Brain microvascular endothelial cell (primary cell): ENCODE results near the gene TNNI3.
"Not testable (repeated sequence)": the region's sequence is repeated elsewhere in the genome, so short reads cannot be mapped to it uniquely, and the experiment has no call there.

Source experiments
- DNase-seq: peaks from one replicate; pipeline ENCODE4 v3.0.0-alpha.2; 2020
- H3K27ac ChIP-seq: fragments of 250-450 bp; sonication (Bioruptor Pico); 2 replicates; pipeline ENCODE4 v1.5.1; 2020; ENCODE audit warnings: mild to moderate bottlenecking, moderate library complexity
- H3K27me3 ChIP-seq: fragments of 250-450 bp; sonication (Bioruptor Pico); replicated peaks from 2 replicates; pipeline ENCODE4 v1.5.1; 2020; ENCODE audit warnings: mild to moderate bottlenecking
- H3K36me3 ChIP-seq: fragments of 250-450 bp; sonication (Bioruptor Pico); replicated peaks from 2 replicates; pipeline ENCODE4 v1.5.1; 2020; ENCODE audit warnings: mild to moderate bottlenecking
- H3K4me3 ChIP-seq: 2 replicates; pipeline ENCODE4 v1.5.1; 2011; ENCODE audit warnings: low read depth, mild to moderate bottlenecking, control low read depth, low read length, moderate library complexity
- in situ Hi-C: cut with HindIII; loops from 2 replicates; pipeline ENCODE4 v1.10.0; 2017; ENCODE audit warnings: low sequenced_read_pairs, low pct_ligation_motif_present
- TF ChIP-seq, protein P1 (sequence below): IDR thresholded peaks from 2 replicates; pipeline ENCODE4 v1.5.1; 2011; ENCODE audit warnings: low read depth, mild to moderate bottlenecking, moderate library complexity, low read length, control low read depth, inconsistent platforms; ENCODE audit errors: missing control alignments

The TNNI3 gene

GRCh38 chr19:55109527-55110291 lies 47.8 kb downstream of the TNNI3 start:
- Histone ChIP-seq H3K27ac (no peak overlapping the region), H3K27me3 (no peaks in the 10 kb centered on the region), H3K4me3 (no peak overlapping the region), H3K36me3 (peaks cover 7% of the 10 kb centered on the region)
- TF ChIP-seq, protein P1, sequence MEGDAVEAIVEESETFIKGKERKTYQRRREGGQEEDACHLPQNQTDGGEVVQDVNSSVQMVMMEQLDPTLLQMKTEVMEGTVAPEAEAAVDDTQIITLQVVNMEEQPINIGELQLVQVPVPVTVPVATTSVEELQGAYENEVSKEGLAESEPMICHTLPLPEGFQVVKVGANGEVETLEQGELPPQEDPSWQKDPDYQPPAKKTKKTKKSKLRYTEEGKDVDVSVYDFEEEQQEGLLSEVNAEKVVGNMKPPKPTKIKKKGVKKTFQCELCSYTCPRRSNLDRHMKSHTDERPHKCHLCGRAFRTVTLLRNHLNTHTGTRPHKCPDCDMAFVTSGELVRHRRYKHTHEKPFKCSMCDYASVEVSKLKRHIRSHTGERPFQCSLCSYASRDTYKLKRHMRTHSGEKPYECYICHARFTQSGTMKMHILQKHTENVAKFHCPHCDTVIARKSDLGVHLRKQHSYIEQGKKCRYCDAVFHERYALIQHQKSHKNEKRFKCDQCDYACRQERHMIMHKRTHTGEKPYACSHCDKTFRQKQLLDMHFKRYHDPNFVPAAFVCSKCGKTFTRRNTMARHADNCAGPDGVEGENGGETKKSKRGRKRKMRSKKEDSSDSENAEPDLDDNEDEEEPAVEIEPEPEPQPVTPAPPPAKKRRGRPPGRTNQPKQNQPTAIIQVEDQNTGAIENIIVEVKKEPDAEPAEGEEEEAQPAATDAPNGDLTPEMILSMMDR, result no peak
- DNase-seq, result no peak
- in situ Hi-C loops, result loop anchor here (10.0 kb wide), 1 partner anchor 65 kb away; no protein-coding TSS in a partner anchor

- H3K4me3 ChIP-seq, in situ Hi-C loops, H3K27ac ChIP-seq, DNase-seq, H3K27me3 ChIP-seq: not testable (repeated sequence)
- peaks cover 16% of the 10 kb centered on the region for H3K36me3 ChIP-seq
These were observed 50.3 kb downstream of the TNNI3 start for GRCh38 chr19:55107252-55107651.

- Histone ChIP-seq H3K27ac (no peak overlapping the region), H3K4me3 (no peak overlapping the region), H3K36me3 (peaks cover 21% of the 10 kb centered on the region), H3K27me3 (no peaks in the 10 kb centered on the region)
- DNase-seq, result no peak
- in situ Hi-C loops, result no loop called here
- TF ChIP-seq, protein P1, result no peak
These were observed 50.9 kb downstream of the TNNI3 start for GRCh38 chr19:55106591-55106990.

DNA sequence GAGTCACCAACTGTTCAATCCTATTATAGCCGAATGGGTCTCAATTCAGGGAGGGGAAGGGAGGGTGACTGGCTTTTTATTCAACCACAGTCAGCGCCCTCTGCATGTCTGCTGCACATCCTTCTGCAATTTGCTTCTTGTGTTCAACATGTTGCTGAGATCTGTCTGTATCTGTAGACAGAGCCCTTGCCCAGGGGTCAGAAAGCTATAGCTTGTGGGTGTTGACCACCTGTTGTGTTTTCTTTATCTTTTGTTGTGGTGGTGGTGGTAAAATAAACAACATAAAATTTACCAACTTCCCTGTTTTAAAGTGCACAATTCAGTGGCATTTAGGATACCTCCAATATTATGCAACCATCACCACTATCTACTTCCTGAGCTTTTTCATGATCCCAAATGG lies 52.3 kb downstream of the TNNI3 start:
- TF ChIP-seq, protein P1, result no peak
- no peak overlapping the region for H3K4me3 ChIP-seq
- H3K36me3 ChIP-seq, result peaks cover 27% of the 10 kb centered on the region
- H3K27me3 ChIP-seq, result no peaks in the 10 kb centered on the region
- in situ Hi-C loops, result no loop called here
- DNase-seq, result no peak
- no peak overlapping the region for H3K27ac ChIP-seq

- Histone ChIP-seq H3K36me3 (peaks cover 41% of the 10 kb centered on the region), H3K27ac (no peak overlapping the region), H3K27me3 (no peaks in the 10 kb centered on the region), H3K4me3 (no peak overlapping the region)
- in situ Hi-C loops, result no loop called here
- DNase-seq, result no peak
- TF ChIP-seq, protein P1, result no peak
These were observed 54.3 kb downstream of the TNNI3 start for GRCh38 chr19:55103190-55103589.
